KG1 (cell line): ENCODE data around the gene ENO2.
"Not testable (repeated sequence)": the region's sequence is repeated elsewhere in the genome, so short reads cannot be mapped to it uniquely, and the experiment has no call there.

ENCODE experiments used
- DNase-seq: peaks from one replicate; lab custom pipeline; 2025; lab: John Stamatoyannopoulos, UW

ENO2 gene

DNA sequence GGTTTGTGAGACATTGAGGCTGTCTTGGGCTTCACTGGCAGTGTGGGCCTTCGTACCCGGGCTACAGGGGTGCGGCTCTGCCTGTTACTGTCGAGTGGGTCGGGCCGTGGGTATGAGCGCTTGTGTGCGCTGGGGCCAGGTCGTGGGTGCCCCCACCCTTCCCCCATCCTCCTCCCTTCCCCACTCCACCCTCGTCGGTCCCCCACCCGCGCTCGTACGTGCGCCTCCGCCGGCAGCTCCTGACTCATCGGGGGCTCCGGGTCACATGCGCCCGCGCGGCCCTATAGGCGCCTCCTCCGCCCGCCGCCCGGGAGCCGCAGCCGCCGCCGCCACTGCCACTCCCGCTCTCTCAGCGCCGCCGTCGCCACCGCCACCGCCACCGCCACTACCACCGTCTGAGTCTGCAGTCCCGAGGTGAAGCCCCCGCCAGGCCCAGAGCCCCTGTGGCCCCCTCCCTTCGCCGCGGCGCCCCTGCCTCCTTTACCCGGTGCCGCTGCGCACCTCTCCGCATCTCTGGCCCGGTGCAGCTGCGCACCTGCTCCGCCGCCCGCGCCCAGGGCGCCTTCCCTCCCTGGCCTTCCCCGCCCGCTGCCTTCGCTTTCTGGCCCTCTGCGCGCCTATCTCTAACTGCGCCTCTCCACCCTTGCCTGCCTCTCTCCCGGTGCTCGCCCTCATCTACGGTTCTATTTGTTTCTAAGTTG lies at the start of gene ENO2:
Gene ENO2 (plus strand): TSS at position 335 of the 701 bp plus-strand sequence. CDS start 1,253 bp downstream, outside the sequence.
- no peak for DNase-seq

GRCh38 chr12:6865307-6865706 lies 49.1 kb upstream of the ENO2 start:
- DNase-seq: not testable (repeated sequence)

DNA sequence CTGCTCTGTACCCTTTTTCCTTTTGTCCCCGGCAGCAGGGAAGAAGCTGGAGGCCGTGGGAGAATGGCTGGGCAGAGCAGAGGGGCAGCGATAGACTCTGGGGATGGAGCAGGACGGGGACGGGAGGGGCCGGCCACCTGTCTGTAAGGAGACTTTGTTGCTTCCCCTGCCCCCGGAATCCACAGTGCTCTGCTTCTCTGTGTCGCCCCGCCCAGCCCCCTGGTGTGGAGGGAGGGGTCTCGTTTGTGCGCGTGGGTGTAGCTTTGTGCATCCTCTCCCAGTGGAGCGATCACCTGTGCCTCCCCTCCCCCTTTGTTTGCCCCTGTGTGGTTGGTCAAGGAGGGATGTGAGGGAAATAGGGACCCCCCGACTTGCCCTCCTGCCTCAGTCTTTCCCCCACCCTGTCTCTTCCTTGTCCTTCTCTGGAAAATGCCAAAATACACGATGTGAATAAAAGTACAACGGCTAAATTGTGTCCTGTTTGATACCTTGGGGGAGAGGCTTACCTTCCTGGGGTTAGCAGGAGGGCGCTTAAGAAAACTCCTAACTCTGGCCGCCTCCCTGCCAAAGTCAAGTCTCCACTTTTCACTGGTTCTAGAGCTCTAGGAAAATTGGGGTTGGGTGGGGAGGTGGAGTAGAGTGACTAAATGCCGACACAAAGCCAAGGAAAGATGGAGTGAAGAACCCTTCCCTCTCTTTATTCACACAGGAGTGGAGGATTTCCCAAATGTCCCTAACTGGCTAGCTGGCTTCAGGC lies 48.0 kb upstream of the ENO2 start:
- no peak for DNase-seq

GRCh38 chr12:6866920-6867412 lies 47.4 kb upstream of the ENO2 start:
- peak; percentile 93 for DNase-seq

GRCh38 chr12:6867413-6868210 lies 46.8 kb upstream of the ENO2 start, which contains the start of gene TPI1:
TSS of gene TPI1 (plus strand) at chr12:6867531. CDS start at chr12:6867567, 36 bp downstream.
- peak; percentile 10 for DNase-seq

DNA sequence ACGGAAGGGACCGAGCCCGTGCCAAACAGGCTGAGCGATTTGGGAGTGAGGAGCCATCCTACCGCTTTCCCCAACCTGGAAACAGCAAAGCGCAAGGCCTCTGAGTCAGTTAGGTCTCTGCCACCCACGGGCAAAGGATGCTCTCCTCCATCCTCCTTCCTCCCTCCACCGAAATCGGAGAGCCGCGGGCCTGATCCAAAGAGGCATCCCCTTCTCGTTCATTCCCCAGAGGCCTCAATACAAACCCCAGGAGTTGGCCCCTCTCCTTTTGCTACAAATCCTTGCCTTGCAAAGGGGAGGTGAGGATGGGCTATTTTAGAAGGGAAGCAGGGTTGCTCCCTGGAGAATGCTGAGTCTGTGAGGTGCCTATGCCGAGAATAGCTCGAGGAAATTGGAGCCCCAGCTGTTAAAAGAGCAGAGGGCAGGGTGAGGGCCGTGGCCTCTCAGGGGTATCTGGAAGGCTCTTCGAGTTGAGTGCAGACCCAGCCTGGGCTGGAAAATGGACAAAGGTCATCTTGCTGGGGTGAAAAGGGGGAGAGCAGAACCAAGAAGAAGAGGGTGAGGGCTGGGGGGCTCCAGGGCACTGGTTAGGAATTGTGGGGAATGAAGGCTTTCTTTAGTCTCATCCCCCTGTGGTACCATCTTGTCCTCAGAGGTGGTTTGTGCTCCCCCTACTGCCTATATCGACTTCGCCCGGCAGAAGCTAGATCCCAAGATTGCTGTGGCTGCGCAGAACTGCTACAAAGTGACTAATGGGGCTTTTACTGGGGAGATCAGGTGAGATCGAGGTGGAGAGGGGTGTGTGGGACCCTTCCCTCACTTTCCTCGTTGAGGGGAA lies 46.0 kb upstream of the ENO2 start:
- DNase-seq: no peak

- peak; percentile 45 for DNase-seq
Measured at GRCh38 chr12:6869049-6870021, 45.0 kb upstream of the ENO2 start.

- not testable (repeated sequence) for DNase-seq
Measured at GRCh38 chr12:6870304-6870703, 44.1 kb upstream of the ENO2 start.

DNA sequence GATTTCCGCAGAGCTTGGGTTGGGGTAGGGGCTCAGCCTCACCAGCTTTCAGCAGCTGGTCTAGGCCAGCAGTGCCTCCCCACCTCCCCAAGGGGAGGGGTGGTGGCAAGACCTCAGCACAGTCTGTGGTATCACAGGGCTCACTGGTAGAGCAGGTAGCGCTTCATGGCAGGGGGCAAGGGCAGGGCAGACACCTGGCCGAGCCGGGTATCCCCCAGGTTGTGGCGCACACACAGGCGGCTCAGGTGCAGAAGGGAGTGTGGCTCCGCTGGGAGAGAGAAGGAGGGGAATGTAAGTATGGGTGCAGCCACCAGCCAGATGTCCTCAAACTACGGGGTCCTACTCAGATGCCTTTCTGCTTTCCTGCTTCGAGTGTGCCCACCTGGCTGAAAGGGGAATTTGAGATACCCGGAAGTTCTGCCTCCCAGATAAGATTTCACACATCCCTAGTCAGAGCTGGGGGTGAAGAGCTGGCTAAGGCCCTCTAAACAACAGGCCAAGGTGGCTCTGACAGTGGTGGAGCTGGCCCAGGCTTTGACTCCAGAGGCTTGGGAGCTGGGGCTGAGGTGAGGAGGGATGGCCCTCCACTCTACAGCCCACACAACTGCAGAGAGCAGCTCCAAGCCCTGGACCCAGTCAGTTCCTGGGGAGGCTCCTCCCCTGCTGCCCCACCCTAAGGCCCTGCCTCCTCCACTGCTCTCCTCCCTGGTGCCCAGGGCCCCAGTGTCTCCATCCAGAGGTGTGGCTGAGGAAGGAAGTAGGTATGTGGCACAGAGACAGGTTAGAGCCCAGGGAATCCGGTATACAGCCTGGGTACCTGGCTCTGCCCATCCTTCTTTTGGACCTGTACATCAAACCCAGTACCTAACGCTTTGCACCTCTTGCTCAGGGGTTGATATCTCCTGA lies 43.1 kb upstream of the ENO2 start:
- no peak for DNase-seq

DNA sequence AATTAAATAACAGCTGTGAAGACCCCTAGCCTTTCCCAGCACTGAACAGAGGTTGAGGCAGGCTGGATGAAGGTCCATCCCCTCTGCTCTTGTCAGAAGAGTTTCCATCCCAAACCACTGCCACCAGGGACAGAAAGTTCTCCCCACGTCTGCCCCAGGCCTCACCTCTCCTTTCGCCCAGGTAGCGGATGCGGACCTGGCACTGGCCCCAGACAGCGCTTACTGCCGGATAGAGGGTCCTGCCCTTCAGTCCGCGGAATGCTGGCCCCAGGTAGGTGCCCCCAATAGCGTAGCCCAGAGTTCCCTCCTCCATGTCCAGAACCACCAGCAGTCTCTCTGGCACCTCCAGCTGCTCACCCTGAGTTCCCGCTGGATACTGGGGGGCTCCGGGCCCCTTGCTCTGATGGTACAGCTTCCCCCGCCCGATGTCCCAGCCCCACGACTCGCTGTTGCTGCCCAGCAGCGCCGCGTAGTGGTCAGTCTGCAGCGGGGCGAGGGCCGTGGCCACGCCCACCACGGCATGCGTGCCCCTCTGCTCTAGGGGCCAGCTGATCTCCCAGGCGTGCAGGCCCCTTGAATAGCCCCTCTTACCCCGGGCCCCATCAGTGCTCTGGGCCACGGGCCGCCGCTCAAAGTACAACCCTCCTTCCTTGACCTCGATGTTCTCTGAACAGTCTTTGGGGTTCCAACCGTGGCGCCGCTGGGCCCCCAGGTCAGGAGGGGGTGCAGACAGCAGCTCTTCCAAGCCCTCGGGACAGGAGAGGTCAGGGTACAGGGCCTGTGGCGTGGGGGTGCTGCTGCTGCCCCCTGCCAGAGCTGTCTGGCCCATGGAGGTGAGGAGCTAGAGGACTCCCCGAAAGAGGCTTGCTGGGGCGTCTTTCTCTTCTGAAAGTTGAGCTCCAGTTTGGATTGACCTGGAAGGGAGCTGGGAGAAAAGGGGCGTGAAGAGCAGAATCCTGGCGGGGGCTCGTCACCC lies 42.0 kb upstream of the ENO2 start:
- DNase-seq: peak; percentile 49

DNA sequence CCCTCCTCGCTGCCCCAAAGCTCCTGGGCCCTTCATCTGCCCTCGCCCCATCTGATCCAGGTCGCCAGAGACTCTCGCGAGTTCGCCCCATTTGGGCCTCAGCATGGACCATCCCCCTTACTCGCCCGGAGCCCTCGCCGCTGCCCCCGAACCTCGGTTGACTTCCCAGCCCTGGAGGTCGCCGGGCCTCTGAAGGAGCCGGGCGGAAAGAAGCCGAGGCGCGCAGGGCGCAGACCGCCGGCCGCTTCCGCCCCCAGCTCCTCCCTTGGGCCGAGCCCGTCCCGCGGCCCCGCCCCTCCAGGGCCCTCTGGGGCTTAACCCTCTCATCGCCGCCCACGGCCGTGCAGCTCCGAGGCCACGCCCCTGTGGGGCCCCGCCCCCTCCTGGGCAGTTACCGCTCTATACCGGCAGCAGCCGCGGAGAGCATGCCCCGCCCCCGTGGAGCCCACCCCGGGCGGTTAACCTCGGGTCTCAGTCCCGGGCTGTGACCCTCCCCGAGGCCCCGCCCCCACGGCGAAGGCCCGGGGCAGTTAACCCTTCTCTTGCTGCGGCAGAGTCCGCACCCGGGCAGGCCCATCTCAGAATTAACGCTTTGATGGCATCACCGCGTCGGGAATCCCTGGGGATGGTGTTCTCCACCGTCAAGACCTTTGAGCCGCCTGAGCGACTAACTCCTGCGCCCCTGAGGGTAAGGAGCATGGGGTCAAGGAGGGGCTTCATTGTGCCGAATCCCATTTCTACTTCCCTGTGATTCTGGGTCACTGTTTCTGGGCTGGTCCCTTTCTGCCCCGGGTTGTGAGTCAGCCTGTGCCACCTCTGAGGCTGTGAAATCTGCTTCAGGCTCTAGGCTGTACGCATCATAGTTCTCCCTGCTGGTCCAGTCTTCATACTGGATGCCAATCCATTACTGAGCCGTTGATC lies 41.0 kb upstream of the ENO2 start, which contains the start of gene SPSB2:
Gene SPSB2 (minus strand): TSS at position 210 of the 921 bp plus-strand sequence. CDS start 402 bp downstream, outside the sequence.
- peak; percentile 93 for DNase-seq

DNA sequence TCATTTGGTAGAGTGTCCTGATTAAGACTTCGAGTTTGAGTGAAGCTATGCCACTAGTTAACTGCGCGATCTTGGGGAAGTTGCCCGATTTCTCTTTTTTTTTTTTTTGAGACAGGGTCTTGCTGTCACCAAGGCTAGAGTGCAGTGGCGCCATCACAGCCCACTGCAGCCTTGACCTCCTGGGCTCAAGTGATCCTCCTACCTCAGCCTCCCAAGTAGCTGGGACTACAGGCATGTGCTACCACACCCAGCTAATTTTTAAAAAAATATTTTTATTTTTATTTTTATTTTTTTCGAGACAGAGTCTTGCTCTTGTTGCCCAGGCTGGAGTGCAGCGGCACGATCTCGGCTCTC lies 40.4 kb upstream of the ENO2 start:
- not testable (repeated sequence) for DNase-seq

DNA sequence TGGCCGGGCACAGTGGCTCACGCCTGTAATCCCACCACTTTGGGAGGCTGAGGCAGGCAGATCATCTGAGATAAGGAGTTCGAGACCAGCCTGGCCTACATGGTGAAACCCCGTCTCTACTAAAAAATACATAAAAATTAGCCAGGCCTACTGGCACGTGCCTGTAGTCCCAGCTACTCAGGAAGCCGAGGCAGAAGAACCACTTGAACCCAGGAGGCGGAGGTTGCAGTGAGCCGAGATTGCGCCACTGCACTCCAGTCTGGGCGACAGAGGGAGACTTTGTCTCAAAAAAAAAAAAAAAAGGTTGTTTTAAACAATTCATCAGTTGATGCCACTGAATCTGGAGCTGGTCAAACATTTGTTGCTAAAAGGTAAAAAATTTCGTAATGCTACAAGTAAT lies 34.6 kb upstream of the ENO2 start:
- not testable (repeated sequence) for DNase-seq

DNA sequence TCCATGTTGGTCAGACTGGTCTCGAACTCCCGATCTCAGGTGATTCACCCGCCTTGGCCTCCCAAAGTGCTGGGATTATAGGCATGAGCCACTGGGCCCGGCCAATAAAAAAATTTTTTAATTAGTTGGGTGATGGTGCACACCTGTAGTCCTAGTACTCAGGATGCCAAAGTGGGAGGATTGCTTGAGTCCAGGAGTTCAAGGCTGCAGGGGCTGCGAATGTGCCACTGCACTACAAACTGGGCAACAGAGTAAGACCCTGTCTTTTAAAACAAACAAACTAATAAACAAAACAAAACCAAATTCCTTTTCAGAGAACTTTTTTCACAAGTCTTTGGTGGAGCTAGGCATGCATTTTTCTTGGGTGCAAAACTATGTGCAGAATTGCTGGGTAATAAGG lies 31.1 kb upstream of the ENO2 start:
- DNase-seq: no peak

DNA sequence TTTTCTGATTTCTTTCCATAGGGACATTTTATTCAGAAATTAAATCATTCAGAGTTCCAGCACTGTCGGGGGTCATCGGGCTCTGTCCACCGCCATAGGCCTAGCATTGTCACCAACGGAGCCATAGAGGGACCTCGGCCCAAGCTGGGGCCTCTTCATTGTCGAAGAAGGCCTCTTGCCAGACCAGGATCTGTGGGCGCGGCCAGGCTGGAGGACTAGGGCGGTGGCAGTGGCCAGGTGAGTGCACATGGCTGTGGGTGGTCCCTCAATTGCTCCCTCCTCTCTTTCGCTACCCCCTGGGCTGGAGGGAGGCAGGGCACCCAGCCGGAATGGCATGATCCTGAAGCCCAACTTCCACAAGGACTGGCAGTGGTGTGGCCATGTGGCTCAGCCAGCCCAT lies 30.7 kb upstream of the ENO2 start:
- no peak for DNase-seq

DNA sequence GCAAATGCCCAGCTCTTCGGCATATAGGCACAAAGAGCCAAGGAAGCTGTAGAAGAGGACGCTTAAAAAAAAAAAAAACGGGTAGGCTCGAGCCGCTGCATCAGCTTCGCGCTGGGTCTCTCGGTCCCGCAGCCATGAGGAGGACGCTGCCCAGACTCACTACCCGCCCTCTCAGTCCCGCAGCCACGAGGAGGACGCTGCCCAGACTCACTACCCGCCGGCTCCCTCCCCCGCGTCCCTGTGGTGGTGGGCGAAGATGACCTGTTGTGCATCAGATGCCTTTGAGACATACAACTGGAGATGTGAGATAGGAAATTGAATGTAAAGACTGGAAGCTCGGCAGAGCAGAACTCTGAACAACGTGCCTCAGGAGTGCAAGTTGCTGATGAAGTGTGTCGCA lies 29.8 kb upstream of the ENO2 start:
- no peak for DNase-seq
